GM08714 (cell line): ENCODE results near the gene FBL.
"Not testable (repeated sequence)": the region's sequence is repeated elsewhere in the genome, so short reads cannot be mapped to it uniquely, and the experiment has no call there.

ENCODE experiments used
- H3K4me3 ChIP-seq: fragments of 200-500 bp; sonication (Bioruptor generic); 2 replicates; pipeline ENCODE4 v1.5.1; 2014; ENCODE audit warnings: mild to moderate bottlenecking, low read length, inconsistent platforms
- ZNF274 ChIP-seq: IDR thresholded peaks from 2 replicates; pipeline ENCODE4 v1.6.1; 2012; ENCODE audit warnings: mild to moderate bottlenecking, low read depth, low read length

The FBL gene

GRCh38 chr19:39825531-39826076, 20.6 kb downstream of the FBL start:
- no peak for TF ChIP-seq ZNF274
- no peak overlapping the region for H3K4me3 ChIP-seq

DNA sequence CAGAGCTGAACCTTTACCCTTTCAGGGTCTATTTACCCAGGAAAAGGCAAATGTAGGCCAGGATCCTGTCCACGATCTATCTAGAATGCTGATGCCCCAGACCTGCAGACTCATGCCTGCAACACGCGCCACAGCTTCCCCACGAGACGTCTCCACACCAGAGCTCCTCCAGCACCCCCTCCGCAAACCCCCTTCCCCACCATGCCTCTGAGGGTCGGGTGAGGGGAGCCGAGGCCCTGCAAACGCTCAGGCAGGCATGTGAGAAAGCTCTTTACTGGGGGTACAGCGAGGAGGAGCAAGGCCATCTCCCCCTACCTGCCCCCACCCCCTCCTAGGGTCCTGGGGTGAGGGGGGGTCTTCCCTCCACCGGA, 21.1 kb downstream of the FBL start:
- no peak overlapping the region for H3K4me3 ChIP-seq
- TF ChIP-seq ZNF274: no peak

- no peak for TF ChIP-seq ZNF274
- H3K4me3 ChIP-seq: peak overlapping the region; percentile 87
These were observed 21.8 kb downstream of the FBL start for GRCh38 chr19:39824143-39825092.

DNA sequence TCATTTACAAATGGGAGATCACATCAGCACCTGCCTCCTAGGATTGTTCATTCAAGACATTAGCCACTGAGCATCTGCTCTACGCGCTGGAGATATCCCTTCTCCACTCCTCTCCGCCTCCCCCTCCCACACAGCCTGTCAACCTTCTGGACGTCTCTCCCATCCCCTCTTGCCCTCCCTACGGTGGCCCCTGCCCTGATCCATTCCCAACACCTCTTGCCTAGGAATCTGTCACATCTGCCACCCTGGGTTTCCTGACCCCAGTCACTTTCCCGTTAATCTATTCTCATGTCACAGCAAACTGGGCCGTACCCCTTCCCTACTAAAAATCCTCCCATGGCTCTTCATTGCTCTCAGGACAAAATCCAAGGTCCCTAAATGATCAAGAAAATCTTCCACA, 22.5 kb downstream of the FBL start:
- peak overlapping the region; percentile 87 for H3K4me3 ChIP-seq
- TF ChIP-seq ZNF274: no peak

GRCh38 chr19:39820696-39821095, 25.5 kb downstream of the FBL start:
- no peak overlapping the region for H3K4me3 ChIP-seq
- no peak for TF ChIP-seq ZNF274

- TF ChIP-seq ZNF274: no peak
- no peak overlapping the region for H3K4me3 ChIP-seq
These were observed 26.4 kb downstream of the FBL start for GRCh38 chr19:39819786-39820185.

DNA sequence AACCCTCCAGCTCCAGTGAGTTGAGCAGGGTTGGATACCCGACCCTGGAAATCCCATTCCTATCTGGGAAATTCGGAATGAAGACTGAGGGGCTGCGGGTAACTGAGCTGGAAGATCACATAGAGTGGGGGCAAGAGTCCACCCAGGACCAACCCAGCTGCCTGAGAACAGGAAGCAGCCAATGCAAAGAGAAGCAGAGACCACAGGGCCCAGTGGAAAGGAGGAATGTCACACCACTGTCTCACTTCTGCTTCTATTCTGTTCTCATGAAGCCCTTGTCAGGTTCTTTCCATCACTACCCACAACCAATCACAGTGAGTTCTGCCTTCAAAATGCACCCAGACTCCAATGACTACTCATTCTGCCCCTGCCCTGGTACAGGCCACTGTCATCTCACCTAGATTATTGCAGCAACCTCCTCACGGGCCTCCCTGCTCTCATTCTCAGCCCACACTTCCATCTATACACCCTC, 27.5 kb downstream of the FBL start:
- TF ChIP-seq ZNF274: no peak
- H3K4me3 ChIP-seq: no peak overlapping the region

- no peak for TF ChIP-seq ZNF274
- no peak overlapping the region for H3K4me3 ChIP-seq
These were observed 28.2 kb downstream of the FBL start for GRCh38 chr19:39817888-39818561.

DNA sequence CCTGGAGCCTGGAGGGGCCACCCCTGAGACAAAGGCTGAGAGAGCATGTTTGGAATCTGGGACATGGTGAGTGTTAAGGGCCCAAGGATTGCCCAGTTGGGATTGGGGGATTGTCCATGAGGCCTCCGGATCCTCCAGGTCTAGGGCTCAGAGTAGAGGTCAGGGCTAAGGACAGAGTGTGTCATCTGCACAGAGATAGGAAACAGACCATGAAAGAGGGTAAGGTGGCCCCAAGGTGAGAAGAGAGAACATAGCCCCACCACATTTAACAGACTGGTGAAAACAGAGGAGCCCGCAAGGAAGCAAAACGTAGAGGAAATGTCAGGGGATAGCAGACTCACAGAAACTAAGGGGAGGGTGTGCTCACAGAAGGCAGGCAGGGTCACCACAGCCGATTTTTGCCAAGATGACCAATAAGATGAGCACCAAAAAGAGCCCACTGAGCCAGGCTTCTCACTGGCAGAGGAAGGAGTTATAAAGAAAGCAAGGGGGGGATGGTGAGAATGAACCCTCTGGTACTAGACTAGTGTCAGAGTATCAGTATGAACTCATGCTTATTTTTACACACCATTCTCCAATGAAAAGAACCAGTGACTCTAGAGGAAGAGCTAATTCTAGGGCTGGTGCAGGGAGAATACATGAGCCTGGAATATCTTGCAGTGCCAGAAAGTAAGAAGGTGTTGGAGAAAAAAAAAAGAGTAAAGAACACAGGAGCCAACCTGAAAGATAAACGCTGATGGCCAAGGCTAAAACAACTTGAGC, 29.7 kb downstream of the FBL start:
- no peak overlapping the region for H3K4me3 ChIP-seq
- no peak for TF ChIP-seq ZNF274

DNA sequence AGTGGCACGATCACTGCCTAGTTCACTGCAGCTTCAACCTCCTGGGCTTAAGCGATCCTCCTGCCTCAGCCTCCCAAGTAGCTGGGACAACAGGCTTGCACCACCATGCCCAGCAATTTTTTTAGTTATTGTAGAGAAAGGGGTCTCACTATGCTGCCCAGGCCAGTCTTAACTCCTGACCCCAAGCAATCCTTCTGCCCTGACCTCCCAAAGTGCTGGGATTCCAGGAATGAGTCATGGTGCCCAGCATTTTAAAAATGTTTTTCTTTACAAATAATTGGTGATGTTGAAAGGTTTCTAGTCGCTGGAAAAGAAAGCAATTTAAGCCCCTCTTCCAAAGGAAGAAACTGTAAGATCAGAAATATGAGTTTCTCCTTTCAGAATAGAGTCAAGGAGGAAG, 31.6 kb downstream of the FBL start:
- no peak overlapping the region for H3K4me3 ChIP-seq
- no peak for TF ChIP-seq ZNF274

- not testable (repeated sequence) for H3K4me3 ChIP-seq
These were observed 32.1 kb downstream of the FBL start for GRCh38 chr19:39814111-39814510.

- H3K4me3 ChIP-seq: no peak overlapping the region
- no peak for TF ChIP-seq ZNF274
These were observed 32.8 kb downstream of the FBL start for GRCh38 chr19:39813264-39813993.

DNA sequence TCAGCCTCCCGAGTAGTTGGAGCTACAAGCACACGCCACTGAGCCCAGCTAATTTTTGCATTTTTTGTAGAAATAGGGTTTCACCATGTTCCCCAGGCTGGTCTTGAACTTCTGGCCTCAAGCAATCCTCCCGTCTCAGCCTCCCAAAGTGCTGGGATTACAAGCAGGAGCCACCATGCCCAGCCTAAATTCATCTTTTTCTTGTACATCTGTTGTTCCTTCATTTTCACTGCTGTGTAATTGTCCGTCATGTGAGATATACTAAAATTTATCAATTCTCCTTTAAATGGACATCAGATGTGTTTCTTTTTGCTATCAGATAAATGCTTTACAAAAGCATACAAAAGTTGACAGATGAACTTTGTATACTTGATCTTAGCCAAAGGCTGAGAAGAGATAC, 35.1 kb downstream of the FBL start:
- H3K4me3 ChIP-seq: no peak overlapping the region
- TF ChIP-seq ZNF274: no peak

DNA sequence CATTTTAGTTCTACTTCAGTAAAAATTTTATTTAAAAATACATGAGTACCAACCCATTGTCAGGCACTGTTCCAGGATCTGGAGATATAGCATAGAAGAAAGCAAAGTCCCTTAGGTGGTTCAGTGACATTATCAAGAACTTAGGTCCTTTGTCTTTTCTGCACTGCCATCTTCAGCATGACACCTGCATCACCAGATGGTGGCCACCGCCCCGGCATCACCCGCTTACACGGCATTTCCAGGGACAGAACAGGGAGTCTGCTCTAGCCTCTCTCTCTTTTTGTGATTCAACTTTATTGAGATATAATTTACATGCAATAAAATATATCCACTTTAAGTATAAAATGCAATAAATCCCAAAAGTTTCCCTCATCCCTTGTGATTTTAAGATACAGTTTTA, 35.8 kb downstream of the FBL start:
- no peak overlapping the region for H3K4me3 ChIP-seq
- TF ChIP-seq ZNF274: no peak
